ENCODE results near the gene TNFRSF1B. TPM values are rescaled to one million over a fixed set of nuclear protein-coding genes. Genes with fewer than 3 reads are reported as not detected.

TNFRSF1B gene
- polyA plus RNA-seq, 1 donor from 2014 or later: not detected

- Histone ChIP-seq H3K27me3 (ENCODE audit: insufficient read depth, low read depth, low read length) (no peaks in the 10 kb centered on the region), H3F3A (ENCODE audit: insufficient read depth, low read length, poor library complexity, severe bottlenecking) (no peaks in the 10 kb centered on the region), H4K20me1 (ENCODE audit: insufficient read depth) (no peaks in the 10 kb centered on the region), H2AFZ (ENCODE audit: low read depth, low read length) (no peak overlapping the region), H3K4me3 (ENCODE audit: low read length) (no peak overlapping the region), H3K9ac (ENCODE audit: low read length) (no peak overlapping the region), H3K36me3 (ENCODE audit: insufficient read depth, low read length) (no peaks in the 10 kb centered on the region), H3K9me2 (ENCODE audit: insufficient read depth, low read length) (no peaks in the 10 kb centered on the region), H3K79me2 (replicated peaks; ENCODE audit: insufficient read depth, low read length) (no peaks in the 10 kb centered on the region), H3K9me3 (ENCODE audit: low read length) (no peaks in the 10 kb centered on the region), H3K4me2 (ENCODE audit: low read length) (no peak overlapping the region), H3K27ac (ENCODE audit: low read length) (no peak overlapping the region)
- TF ChIP-seq EP300 (conservative IDR thresholded peaks at IDR 0.05; ENCODE audit: poor library complexity, severe bottlenecking): no peak
- no peak for TF ChIP-seq POLR2AphosphoS5 (IDR thresholded peaks at IDR 0.05)
- TF ChIP-seq SMC3 (conservative IDR thresholded peaks at IDR 0.05; ENCODE audit: poor library complexity): no peak
- no peak for TF ChIP-seq CTCF (IDR thresholded peaks at IDR 0.05; ENCODE audit: poor library complexity, severe bottlenecking)
- TF ChIP-seq EZH2 (IDR thresholded peaks at IDR 0.05; ENCODE audit: borderline replicate concordance, insufficient read depth, low read length, poor library complexity, severe bottlenecking): no peak
- TF ChIP-seq REST (IDR thresholded peaks at IDR 0.05; ENCODE audit: borderline replicate concordance): no peak
- no peak for TF ChIP-seq RAD21 (conservative IDR thresholded peaks at IDR 0.05)
- TF ChIP-seq MXI1 (conservative IDR thresholded peaks at IDR 0.05; ENCODE audit: poor library complexity, severe bottlenecking): no peak
- no peak for TF ChIP-seq TAF1 (IDR thresholded peaks at IDR 0.05; ENCODE audit: low read depth)
Observed at GRCh38 chr1:12126781-12127180, 40.0 kb upstream of the TNFRSF1B start.

- H3K36me3 ChIP-seq (ENCODE audit: insufficient read depth, low read length): no peaks in the 10 kb centered on the region
- no peak overlapping the region for H3K27ac ChIP-seq (ENCODE audit: low read length)
- H4K20me1 ChIP-seq (ENCODE audit: insufficient read depth): no peaks in the 10 kb centered on the region
- TF ChIP-seq SMC3 (conservative IDR thresholded peaks at IDR 0.05; ENCODE audit: poor library complexity): no peak
- no peak for TF ChIP-seq EP300 (conservative IDR thresholded peaks at IDR 0.05; ENCODE audit: poor library complexity, severe bottlenecking)
- TF ChIP-seq EZH2 (IDR thresholded peaks at IDR 0.05; ENCODE audit: borderline replicate concordance, insufficient read depth, low read length, poor library complexity, severe bottlenecking): no peak
- no peak for TF ChIP-seq TAF1 (IDR thresholded peaks at IDR 0.05; ENCODE audit: low read depth)
- TF ChIP-seq REST (IDR thresholded peaks at IDR 0.05; ENCODE audit: borderline replicate concordance): no peak
- no peak for TF ChIP-seq MXI1 (conservative IDR thresholded peaks at IDR 0.05; ENCODE audit: poor library complexity, severe bottlenecking)
- TF ChIP-seq RAD21 (conservative IDR thresholded peaks at IDR 0.05): no peak
- TF ChIP-seq POLR2AphosphoS5 (IDR thresholded peaks at IDR 0.05): no peak
- TF ChIP-seq CTCF (IDR thresholded peaks at IDR 0.05; ENCODE audit: poor library complexity, severe bottlenecking): no peak
- H3K4me2 ChIP-seq (ENCODE audit: low read length): no peak overlapping the region
- H3K9me2 ChIP-seq (ENCODE audit: insufficient read depth, low read length): no peaks in the 10 kb centered on the region
- no peaks in the 10 kb centered on the region for H3K9me3 ChIP-seq (ENCODE audit: low read length)
- no peaks in the 10 kb centered on the region for H3K79me2 ChIP-seq (replicated peaks; ENCODE audit: insufficient read depth, low read length)
- no peaks in the 10 kb centered on the region for H3F3A ChIP-seq (ENCODE audit: insufficient read depth, low read length, poor library complexity, severe bottlenecking)
- H3K4me3 ChIP-seq (ENCODE audit: low read length): no peak overlapping the region
- H3K27me3 ChIP-seq (ENCODE audit: insufficient read depth, low read depth, low read length): no peaks in the 10 kb centered on the region
- H3K9ac ChIP-seq (ENCODE audit: low read length): no peak overlapping the region
- no peak overlapping the region for H2AFZ ChIP-seq (ENCODE audit: low read depth, low read length)
Observed at GRCh38 chr1:12127206-12127810, 39.5 kb upstream of the TNFRSF1B start.

All from neural cell (in vitro differentiated cells).